NB4 (cell line): ENCODE results near the gene GLYR1.

Experiments
- DNase-seq: peaks from one replicate; pipeline ENCODE4 v3.0.0; 2010; ENCODE audit warnings: low read depth
- H3K4me3 ChIP-seq: one replicate; pipeline ENCODE4 v1.5.1; 2011; ENCODE audit warnings: mild to moderate bottlenecking, low read depth, low read length, moderate library complexity
- CTCF ChIP-seq: IDR thresholded peaks from one replicate; pipeline ENCODE4 v1.5.1; 2012; ENCODE audit warnings: low read depth, low read length
- MAX ChIP-seq: IDR thresholded peaks from 2 replicates; pipeline ENCODE4 v1.6.1; 2011; ENCODE audit warnings: low read depth, low read length
- MYC ChIP-seq: IDR thresholded peaks from 2 replicates; pipeline ENCODE4 v1.6.1; 2011; ENCODE audit warnings: low read depth, low read length
- POLR2A ChIP-seq: IDR thresholded peaks from 2 replicates; pipeline ENCODE4 v1.6.1; 2011; ENCODE audit warnings: mild to moderate bottlenecking; ENCODE audit not compliant: insufficient read length; ENCODE audit errors: extremely low read depth

The GLYR1 gene

GRCh38 chr16:4805231-4805630, 41.9 kb downstream of the GLYR1 start:
- DNase-seq = no peak
- TF ChIP-seq CTCF (no peak), MYC (no peak), POLR2A (no peak), MAX (no peak)
- H3K4me3 ChIP-seq = no peak overlapping the region

GRCh38 chr16:4803898-4804762, 43.0 kb downstream of the GLYR1 start:
- no peak overlapping the region for H3K4me3 ChIP-seq
- DNase-seq = no peak
- TF ChIP-seq MAX (no peak), CTCF (no peak), POLR2A (no peak), MYC (no peak)

- DNase-seq = peak; percentile 43
- no peak for TF ChIP-seq MYC
- no peak for TF ChIP-seq MAX
- TF ChIP-seq CTCF = no peak
- TF ChIP-seq POLR2A = no peak
- H3K4me3 ChIP-seq = peak overlapping the region; percentile 60
Measured at GRCh38 chr16:4803401-4803844, 43.7 kb downstream of the GLYR1 start.

GRCh38 chr16:4802659-4803287, 44.3 kb downstream of the GLYR1 start:
- TF ChIP-seq MYC (no peak), MAX (no peak), POLR2A (no peak), CTCF (no peak)
- DNase-seq = peak; percentile 92
- H3K4me3 ChIP-seq = peak overlapping the region; percentile 73

- peak within 1 kb of the TSS; percentile 73 for H3K4me3 ChIP-seq
- DNase-seq = peak; percentile 83
- TF ChIP-seq MYC (peak; percentile 45; the same call in 1 of the 2 replicates), MAX (no peak; the same call in 1 of the 2 replicates), CTCF (no peak), POLR2A (peak; percentile 19)
Measured at GRCh38 chr16:4801962-4802658, 45.0 kb downstream of the GLYR1 start, which contains the start of gene ROGDI. TSS of gene ROGDI (minus strand) at chr16:4802633. CDS start at chr16:4802571, 62 bp downstream.
